COLO668 (cell line): ENCODE results near the gene RPL18.
"Not testable (repeated sequence)": the region's sequence is repeated elsewhere in the genome, so short reads cannot be mapped to it uniquely, and the experiment has no call there.

ENCODE experiments used
- DNase-seq: peaks from one replicate; lab custom pipeline; 2025; ENCODE audit not compliant: unreplicated experiment; lab: John Stamatoyannopoulos, UW

RPL18 gene

DNA sequence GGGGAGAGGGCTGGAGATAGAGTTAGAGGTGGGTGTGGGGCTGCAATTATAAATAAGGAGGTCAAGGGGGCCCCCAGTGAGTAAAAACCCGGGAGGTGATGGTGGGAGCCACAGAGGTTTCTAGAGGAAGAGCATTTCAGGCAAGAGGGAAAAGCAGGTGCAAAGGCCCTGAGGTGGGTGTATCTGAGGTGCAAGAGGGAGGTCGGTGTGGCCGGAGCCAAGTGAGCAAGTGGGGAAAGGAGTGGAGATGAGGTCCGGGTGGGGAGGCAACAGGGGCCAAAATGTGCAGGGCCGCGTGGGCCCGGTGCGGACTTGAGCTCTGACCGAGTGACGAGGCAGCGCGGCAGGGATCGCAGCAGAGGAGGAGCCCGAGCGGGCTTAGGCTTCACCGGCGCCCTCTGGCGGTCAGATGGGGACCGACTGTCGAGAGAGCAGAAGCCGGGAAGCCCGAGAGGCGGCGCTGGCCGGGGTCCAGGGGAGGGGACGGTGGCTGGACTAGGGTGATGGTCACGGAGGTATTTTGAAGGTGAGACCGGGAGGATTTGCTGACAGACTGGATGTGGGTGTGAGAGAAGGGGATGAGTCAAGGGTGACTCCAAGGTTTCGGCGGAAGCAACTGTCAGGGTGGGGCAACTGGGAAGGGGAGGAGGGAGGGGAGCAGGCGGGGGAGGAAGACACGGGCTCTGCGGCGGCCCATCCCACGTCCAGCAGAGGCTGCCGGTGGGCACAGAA lies 30.1 kb downstream of the RPL18 start:
- peak; percentile 92 for DNase-seq

DNA sequence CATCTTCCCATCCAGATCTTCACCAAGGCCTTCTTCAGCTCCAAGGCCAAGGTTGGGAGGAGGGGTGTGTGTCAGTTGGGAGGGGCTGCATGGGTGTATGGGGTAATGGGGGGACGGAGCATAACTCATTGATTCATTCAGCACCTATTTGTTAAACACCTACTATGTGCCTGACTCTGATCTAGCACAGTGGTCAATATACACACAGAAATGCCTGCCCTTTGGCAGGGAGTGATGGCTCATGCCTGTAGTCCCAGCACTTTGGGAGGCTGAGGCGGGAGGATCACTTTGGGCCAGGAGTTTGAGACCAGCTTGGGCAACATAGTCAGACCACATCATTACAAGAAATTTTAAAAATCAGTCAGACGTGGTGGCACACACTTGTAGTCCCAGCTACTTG lies 31.6 kb downstream of the RPL18 start:
- DNase-seq: no peak

GRCh38 chr19:48582168-48582567 lies 36.8 kb downstream of the RPL18 start:
- DNase-seq: no peak

- no peak for DNase-seq
Measured at GRCh38 chr19:48578891-48579290, 40.1 kb downstream of the RPL18 start.

GRCh38 chr19:48577908-48578307 lies 41.1 kb downstream of the RPL18 start:
- not testable (repeated sequence) for DNase-seq

- DNase-seq: no peak
Measured at GRCh38 chr19:48575931-48576622, 42.9 kb downstream of the RPL18 start.

DNA sequence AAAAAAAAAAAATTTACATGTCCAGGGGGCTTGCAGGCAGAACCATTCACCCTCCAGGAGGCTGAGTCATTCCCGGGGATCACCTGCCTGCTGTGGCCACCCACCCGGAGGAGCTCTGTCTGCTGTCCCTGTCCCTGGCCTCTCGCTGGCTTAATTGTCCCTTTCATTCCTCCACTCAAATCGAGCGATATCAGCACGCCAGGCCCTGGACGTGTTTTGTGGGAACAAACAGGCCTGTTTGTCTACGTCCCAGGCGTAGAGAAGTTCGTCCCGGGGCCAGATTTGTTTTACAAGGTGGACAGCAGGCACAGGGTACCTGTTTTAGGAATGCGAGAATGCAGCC lies 45.8 kb downstream of the RPL18 start:
- peak; percentile 5 for DNase-seq

GRCh38 chr19:48571378-48572162 lies 47.4 kb downstream of the RPL18 start:
- peak; percentile 38 for DNase-seq

DNA sequence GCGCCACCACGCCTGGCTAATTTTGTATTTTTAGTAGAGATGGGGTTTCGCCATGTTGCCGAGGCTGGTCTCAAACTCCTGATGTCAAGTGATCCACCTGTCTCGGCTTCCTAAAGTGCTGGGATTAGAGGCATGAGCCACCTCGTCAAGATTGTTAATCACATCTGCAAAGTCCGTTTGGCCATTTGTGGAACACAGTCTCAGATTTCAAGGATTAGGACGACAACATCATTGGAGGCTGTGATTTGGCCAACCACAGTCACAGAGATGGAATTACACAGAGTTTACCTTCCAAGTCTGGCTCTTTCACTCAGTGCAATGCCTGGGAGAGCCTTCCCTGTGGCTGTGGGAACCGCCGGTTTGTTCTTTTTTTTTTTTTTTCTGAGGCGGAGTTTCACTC lies 49.2 kb downstream of the RPL18 start:
- DNase-seq: no peak

GRCh38 chr19:48568345-48568886 lies 50.6 kb downstream of the RPL18 start:
- DNase-seq: peak; percentile 54
